NCI-H1105 treated with DMSO at 0.1 percent for 48 hours (cell line): Measurements from ENCODE around the gene MARK2.
"Not testable (repeated sequence)": the region's sequence is repeated elsewhere in the genome, so short reads cannot be mapped to it uniquely, and the experiment has no call there.

Source experiments
- DNase-seq: peaks from one replicate; lab custom pipeline; 2025; lab: John Stamatoyannopoulos, UW

Gene MARK2

GRCh38 chr11:63854696-63855095 is 15.8 kb downstream of the MARK2 start:
- no peak for DNase-seq

DNA sequence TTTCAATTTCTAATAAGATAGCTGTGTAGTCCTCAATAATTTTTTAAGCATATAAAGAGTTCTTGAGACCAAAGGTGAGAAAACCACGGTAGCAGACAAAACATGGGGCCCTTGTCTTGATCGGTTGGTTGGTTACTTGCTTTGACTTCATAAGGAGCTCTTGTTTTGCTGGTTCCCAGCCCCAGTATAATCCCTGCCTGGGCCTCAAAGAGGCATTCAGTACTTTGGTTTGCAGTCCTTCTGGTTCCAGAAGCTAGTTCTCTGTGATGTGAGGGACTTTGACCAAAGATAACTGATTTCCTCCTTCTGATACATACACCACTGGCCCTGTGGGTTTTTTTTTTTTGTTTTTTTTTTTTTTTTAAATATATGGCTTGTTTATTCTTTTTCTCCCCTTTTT is 17.1 kb downstream of the MARK2 start:
- no peak for DNase-seq

- DNase-seq: no peak
These were observed 20.0 kb downstream of the MARK2 start for GRCh38 chr11:63858628-63859550.

DNA sequence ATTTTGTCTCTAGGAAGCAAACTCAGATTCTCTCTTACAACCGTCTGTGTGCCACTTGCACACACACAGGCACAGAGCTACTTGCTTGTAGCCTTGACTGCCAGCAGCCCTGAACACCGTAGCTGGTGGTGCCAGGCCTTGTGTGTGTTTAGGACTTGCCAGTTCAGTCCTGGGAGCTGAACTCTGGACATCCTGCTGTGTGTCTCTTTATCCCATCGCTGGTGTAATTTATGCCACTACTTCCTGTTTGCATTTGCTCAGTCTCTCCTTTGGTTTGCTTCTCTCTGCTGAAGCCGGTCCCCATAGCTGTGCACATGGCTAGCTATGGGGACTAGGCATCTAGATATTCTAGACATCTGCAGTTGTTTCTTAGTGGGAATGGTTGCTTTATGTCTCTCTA is 24.0 kb downstream of the MARK2 start:
- no peak for DNase-seq

DNA sequence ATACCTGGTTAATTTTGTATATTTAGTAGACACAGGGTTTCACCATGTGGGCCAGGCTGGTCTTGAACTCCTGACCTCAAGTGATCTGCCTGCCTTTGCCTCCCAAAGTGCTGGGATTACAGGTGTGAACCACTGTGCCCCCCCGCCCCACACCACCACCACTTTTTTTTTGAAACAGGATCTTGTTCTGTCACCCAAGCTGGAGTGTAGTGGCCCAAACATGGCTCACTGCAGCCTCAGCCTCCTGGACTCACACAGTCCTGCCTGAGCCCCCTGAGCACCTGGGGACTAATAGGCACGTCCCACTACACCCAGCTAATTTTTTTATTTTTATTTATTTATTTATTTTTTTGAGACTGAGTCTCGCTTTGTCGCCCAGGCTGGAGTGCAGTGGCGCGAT is 24.7 kb downstream of the MARK2 start:
- not testable (repeated sequence) for DNase-seq

DNA sequence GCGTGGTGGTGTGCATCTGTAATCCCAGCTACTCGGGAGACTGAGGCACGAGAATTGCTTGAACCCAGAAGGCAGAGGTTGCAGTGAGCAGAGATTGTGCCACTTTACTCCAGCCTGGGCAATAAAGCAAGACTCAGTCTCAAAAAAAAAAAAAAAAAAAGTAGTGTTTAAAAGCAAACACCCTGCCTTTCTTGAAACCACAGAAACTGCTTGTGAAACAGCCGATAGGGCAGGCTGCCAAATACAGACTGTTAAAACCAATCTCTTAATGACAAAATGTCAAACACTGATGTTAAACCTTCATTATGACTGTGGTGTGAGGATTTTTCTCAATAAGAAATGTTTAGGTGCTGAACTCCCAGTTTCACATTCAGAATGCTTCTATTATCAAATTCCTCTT is 27.3 kb downstream of the MARK2 start:
- peak; percentile 6 for DNase-seq

- DNase-seq: no peak
These were observed 28.6 kb downstream of the MARK2 start for GRCh38 chr11:63867511-63867910.

- no peak for DNase-seq
These were observed 29.6 kb downstream of the MARK2 start for GRCh38 chr11:63868399-63869064.

GRCh38 chr11:63869171-63869591 is 30.3 kb downstream of the MARK2 start:
- no peak for DNase-seq

- no peak for DNase-seq
These were observed 30.8 kb downstream of the MARK2 start for GRCh38 chr11:63869683-63870082.

- no peak for DNase-seq
These were observed 31.6 kb downstream of the MARK2 start for GRCh38 chr11:63870351-63871140.

- no peak for DNase-seq
These were observed 33.3 kb downstream of the MARK2 start for GRCh38 chr11:63871962-63872799.

- DNase-seq: no peak
These were observed 33.9 kb downstream of the MARK2 start for GRCh38 chr11:63872800-63873197.

- no peak for DNase-seq
These were observed 34.4 kb downstream of the MARK2 start for GRCh38 chr11:63873311-63873710.

- DNase-seq: no peak
These were observed 35.6 kb downstream of the MARK2 start for GRCh38 chr11:63874511-63874910.

GRCh38 chr11:63875506-63876065 is 36.7 kb downstream of the MARK2 start:
- DNase-seq: no peak

- no peak for DNase-seq
These were observed 37.7 kb downstream of the MARK2 start for GRCh38 chr11:63876616-63877015.

DNA sequence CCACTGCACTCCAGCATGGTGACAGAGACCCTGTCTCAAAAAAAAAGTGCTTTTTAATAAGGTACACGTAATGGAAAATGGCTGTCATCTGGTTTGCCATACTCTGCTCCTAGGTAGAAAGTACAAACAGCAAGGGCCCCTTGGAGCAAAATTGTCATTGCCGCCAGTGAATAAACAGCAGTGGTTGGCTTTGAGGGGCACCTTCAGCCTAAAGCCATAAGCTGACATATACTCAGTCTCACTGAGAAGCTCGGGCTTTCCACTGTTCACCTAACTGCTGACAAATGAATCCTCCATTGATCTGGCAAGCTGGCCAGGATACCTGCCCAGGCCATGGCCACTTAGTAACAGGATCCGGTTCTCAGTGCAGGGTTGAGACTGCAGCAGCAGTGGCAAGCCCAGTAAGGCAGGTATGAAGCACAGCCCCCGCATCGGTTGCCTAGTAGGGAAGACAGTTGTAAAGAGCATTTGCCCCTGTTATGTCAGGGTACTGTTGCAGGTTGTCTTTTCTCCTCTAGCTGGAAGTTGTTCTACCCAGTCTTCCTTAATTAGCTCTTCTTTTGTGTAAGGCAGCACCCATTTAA is 38.8 kb downstream of the MARK2 start:
- no peak for DNase-seq

GRCh38 chr11:63879598-63880402 is 40.9 kb downstream of the MARK2 start:
- DNase-seq: no peak

GRCh38 chr11:63880403-63880790 is 41.5 kb downstream of the MARK2 start:
- no peak for DNase-seq
